Rectal smooth muscle tissue (tissue), 1 donor: ENCODE data around the gene CEBPE.

Experiments
- H3K27ac ChIP-seq: one replicate; pipeline ENCODE4 v1.7.0; 2013; ENCODE audit warnings: low read depth, low read length, inconsistent platforms
- H3K27me3 ChIP-seq: one replicate; pipeline ENCODE4 v1.7.0; 2013; ENCODE audit warnings: low read length; ENCODE audit not compliant: control insufficient read depth, insufficient read depth
- H3K36me3 ChIP-seq: one replicate; pipeline ENCODE4 v1.7.0; 2013; ENCODE audit warnings: low read length; ENCODE audit not compliant: control insufficient read depth, insufficient read depth
- H3K4me1 ChIP-seq: one replicate; pipeline ENCODE4 v1.7.0; 2013; ENCODE audit warnings: low read length; ENCODE audit not compliant: control insufficient read depth, insufficient read depth
- H3K4me3 ChIP-seq: one replicate; pipeline ENCODE4 v1.7.0; 2013; ENCODE audit warnings: low read length
- H3K9ac ChIP-seq: one replicate; pipeline ENCODE4 v1.7.0; 2013; ENCODE audit warnings: low read length

The CEBPE gene

GRCh38 chr14:23118506-23119362 is at the start of gene CEBPE:
Gene CEBPE, minus strand, starts transcription at chr14:23119255. Its CDS starts 164 bp downstream, at chr14:23119091.
- no peaks in the 10 kb centered on the region for H3K36me3 ChIP-seq
- H3K4me1 ChIP-seq, result peaks cover 7% of the 10 kb centered on the region
- no peak within 1 kb of the TSS for H3K27ac ChIP-seq
- H3K9ac ChIP-seq, result no peak within 1 kb of the TSS
- H3K27me3 ChIP-seq, result no peaks in the 10 kb centered on the region
- no peak within 1 kb of the TSS for H3K4me3 ChIP-seq

- H3K36me3 ChIP-seq, result no peaks in the 10 kb centered on the region
- H3K4me3 ChIP-seq, result no peak overlapping the region
- H3K27ac ChIP-seq, result peak overlapping the region; percentile 1
- H3K27me3 ChIP-seq, result no peaks in the 10 kb centered on the region
- peaks cover 12% of the 10 kb centered on the region for H3K4me1 ChIP-seq
- no peak overlapping the region for H3K9ac ChIP-seq
These were observed 49.2 kb upstream of the CEBPE start for GRCh38 chr14:23168246-23168645.

GRCh38 chr14:23167116-23167847 is 48.2 kb upstream of the CEBPE start:
- Histone ChIP-seq H3K4me1 (peaks cover 12% of the 10 kb centered on the region), H3K36me3 (no peaks in the 10 kb centered on the region), H3K9ac (no peak overlapping the region), H3K27me3 (no peaks in the 10 kb centered on the region), H3K4me3 (no peak overlapping the region), H3K27ac (no peak overlapping the region)

GRCh38 chr14:23164949-23165348 is 45.9 kb upstream of the CEBPE start:
- Histone ChIP-seq H3K4me3 (no peak overlapping the region), H3K9ac (no peak overlapping the region), H3K36me3 (no peaks in the 10 kb centered on the region), H3K4me1 (peaks cover 12% of the 10 kb centered on the region), H3K27ac (no peak overlapping the region), H3K27me3 (no peaks in the 10 kb centered on the region)

- H3K4me1 ChIP-seq, result peaks cover 12% of the 10 kb centered on the region
- no peak overlapping the region for H3K9ac ChIP-seq
- no peak overlapping the region for H3K4me3 ChIP-seq
- H3K27ac ChIP-seq, result no peak overlapping the region
- H3K36me3 ChIP-seq, result no peaks in the 10 kb centered on the region
- H3K27me3 ChIP-seq, result no peaks in the 10 kb centered on the region
These were observed 45.2 kb upstream of the CEBPE start for GRCh38 chr14:23164250-23164649.

- Histone ChIP-seq H3K4me1 (peaks cover 12% of the 10 kb centered on the region), H3K27me3 (no peaks in the 10 kb centered on the region), H3K9ac (no peak overlapping the region), H3K4me3 (no peak overlapping the region), H3K36me3 (no peaks in the 10 kb centered on the region), H3K27ac (no peak overlapping the region)
These were observed 44.8 kb upstream of the CEBPE start for GRCh38 chr14:23163830-23164229.

GRCh38 chr14:23162800-23163199 is 43.7 kb upstream of the CEBPE start:
- no peak overlapping the region for H3K27ac ChIP-seq
- H3K4me1 ChIP-seq, result peaks cover 6% of the 10 kb centered on the region
- no peaks in the 10 kb centered on the region for H3K27me3 ChIP-seq
- H3K4me3 ChIP-seq, result no peak overlapping the region
- H3K9ac ChIP-seq, result no peak overlapping the region
- H3K36me3 ChIP-seq, result no peaks in the 10 kb centered on the region

GRCh38 chr14:23162005-23162404 is 43.0 kb upstream of the CEBPE start:
- Histone ChIP-seq H3K9ac (no peak overlapping the region), H3K27me3 (no peaks in the 10 kb centered on the region), H3K4me3 (no peak overlapping the region), H3K27ac (no peak overlapping the region), H3K36me3 (no peaks in the 10 kb centered on the region), H3K4me1 (no peaks in the 10 kb centered on the region)

GRCh38 chr14:23160924-23161522 is 42.0 kb upstream of the CEBPE start:
- H3K27me3 ChIP-seq, result no peaks in the 10 kb centered on the region
- H3K36me3 ChIP-seq, result no peaks in the 10 kb centered on the region
- no peaks in the 10 kb centered on the region for H3K4me1 ChIP-seq
- no peak overlapping the region for H3K9ac ChIP-seq
- no peak overlapping the region for H3K27ac ChIP-seq
- no peak overlapping the region for H3K4me3 ChIP-seq

- Histone ChIP-seq H3K4me3 (no peak overlapping the region), H3K27me3 (no peaks in the 10 kb centered on the region), H3K9ac (no peak overlapping the region), H3K27ac (no peak overlapping the region), H3K36me3 (no peaks in the 10 kb centered on the region), H3K4me1 (peaks cover 12% of the 10 kb centered on the region)
These were observed 40.5 kb upstream of the CEBPE start for GRCh38 chr14:23159532-23159931.

GRCh38 chr14:23158779-23159178 is 39.7 kb upstream of the CEBPE start:
- Histone ChIP-seq H3K4me3 (no peak overlapping the region), H3K4me1 (peaks cover 18% of the 10 kb centered on the region)

GRCh38 chr14:23154964-23155587 is 36.0 kb upstream of the CEBPE start:
- Histone ChIP-seq H3K27me3 (no peaks in the 10 kb centered on the region), H3K4me3 (peak overlapping the region; percentile 34), H3K27ac (peak overlapping the region; percentile 93), H3K36me3 (no peaks in the 10 kb centered on the region), H3K4me1 (peaks cover 23% of the 10 kb centered on the region), H3K9ac (no peak overlapping the region)

More at GRCh38 chr14:23158779-23159178, 39.7 kb upstream of the CEBPE start:
- Histone ChIP-seq H3K9ac (no peak overlapping the region), H3K27me3 (no peaks in the 10 kb centered on the region), H3K27ac (no peak overlapping the region), H3K36me3 (no peaks in the 10 kb centered on the region)
